AG04450 (cell line): ENCODE data around the gene CMTM5. TPM values are rescaled to one million over a fixed set of nuclear protein-coding genes. Genes with fewer than 3 reads are reported as not detected.

ENCODE experiments used
- CTCF ChIA-PET: fragments of 300-600, 350-600 bp; formaldehyde crosslinking; extraction: SDS; loops from one replicate; lab custom pipeline; 2022; ENCODE audit warnings: antibody characterized with exemption, inconsistent platforms; lab: Charles Lee
- POLR2A ChIA-PET: fragments of 350-600 bp; formaldehyde crosslinking; extraction: SDS; loops from one replicate; lab custom pipeline; 2021; ENCODE audit warnings: antibody characterized with exemption, inconsistent platforms; lab: Yijun Ruan, JAX
- DNase-seq: peaks from one replicate; pipeline ENCODE4 v3.0.0-alpha.2; 2011; ENCODE audit warnings: low read depth, low spot score
- H3K27ac ChIP-seq: one replicate; pipeline ENCODE4 v1.5.1; 2012; ENCODE audit warnings: low read depth, low read length, control low read depth
- H3K27me3 ChIP-seq: one replicate; pipeline ENCODE4 v1.6.0; 2012; ENCODE audit warnings: low read length; ENCODE audit not compliant: control insufficient read depth, insufficient read depth
- H3K4me3 ChIP-seq: 2 replicates; pipeline ENCODE4 v1.5.1; 2011; ENCODE audit warnings: mild to moderate bottlenecking, low read depth, low read length, control low read depth
- H3K9me3 ChIP-seq: 2 replicates; pipeline ENCODE4 v1.5.1; 2012; ENCODE audit warnings: low read length; ENCODE audit not compliant: control insufficient read depth, insufficient read depth
- CTCF ChIP-seq: IDR thresholded peaks from 2 replicates; pipeline ENCODE4 v1.5.1; 2011; ENCODE audit warnings: low read depth, low read length, control low read depth, inconsistent platforms
- polyA plus RNA-seq: library from polyadenylated mRNA; depleted of rRNA; stranded (reverse); fragments of >200 nt; gene quantifications from 2 replicates; pipeline ENCODE4 v1.2.3, GENCODE V29; 2011

CMTM5 gene
- polyA plus RNA-seq, 1 experiment: 0.37 TPM

GRCh38 chr14:23348297-23348655 is 28.6 kb upstream of the CMTM5 start:
- Histone ChIP-seq H3K4me3 (no peak overlapping the region), H3K27ac (no peak overlapping the region), H3K9me3 (no peaks in the 10 kb centered on the region), H3K27me3 (no peaks in the 10 kb centered on the region)
- CTCF ChIA-PET: no interaction called here
- TF ChIP-seq CTCF: no peak
- DNase-seq: no peak
- POLR2A ChIA-PET: no interaction called here

GRCh38 chr14:23349156-23349845 is 27.5 kb upstream of the CMTM5 start:
- ChIA-PET POLR2A (no interaction called here), CTCF (interaction anchor here (1.2 kb wide), 1 partner anchor 30 kb away, joined by 3 read pairs; no protein-coding TSS in a partner anchor)
- no peak for TF ChIP-seq CTCF

GRCh38 chr14:23351681-23352505 is 25.0 kb upstream of the CMTM5 start:
- no peaks in the 10 kb centered on the region for H3K27me3 ChIP-seq
- DNase-seq: no peak
- TF ChIP-seq CTCF: no peak
- no peaks in the 10 kb centered on the region for H3K9me3 ChIP-seq
- H3K4me3 ChIP-seq: peak overlapping the region; percentile 86
- no peak overlapping the region for H3K27ac ChIP-seq
- ChIA-PET POLR2A (interaction anchor here (0.5 to 2.2 kb wide), 10 partner anchors 10 to 478 kb away, joined by 3 to 10 read pairs (median 5); partner anchors contain the start of gene PABPN1), CTCF (interaction anchor here (0.6 to 3.7 kb wide), 7 partner anchors 24 to 239 kb away, joined by 3 to 12 read pairs (median 4); partner anchors contain the start of gene PABPN1)

More at GRCh38 chr14:23349156-23349845, 27.5 kb upstream of the CMTM5 start:
- no peak overlapping the region for H3K4me3 ChIP-seq
- DNase-seq: no peak
- no peaks in the 10 kb centered on the region for H3K9me3 ChIP-seq
- H3K27me3 ChIP-seq: no peaks in the 10 kb centered on the region
- H3K27ac ChIP-seq: no peak overlapping the region

GRCh38 chr14:23352506-23353432 is 24.1 kb upstream of the CMTM5 start, which contains the start of gene SLC22A17:
Gene SLC22A17 (minus strand): TSS chr14:23352887.
- POLR2A ChIA-PET: interaction anchor here (0.6 to 2.2 kb wide), 9 partner anchors 9 to 635 kb away, joined by 3 to 10 read pairs (median 5); partner anchors contain the start of gene PABPN1
- peak within 1 kb of the TSS; percentile 70 for H3K27ac ChIP-seq
- CTCF ChIA-PET: interaction anchor here (0.6 to 3.7 kb wide), 7 partner anchors 25 to 240 kb away, joined by 3 to 12 read pairs (median 4); partner anchors contain the start of gene PABPN1
- peak; percentile 81 for DNase-seq
- H3K9me3 ChIP-seq: no peaks in the 10 kb centered on the region
- H3K27me3 ChIP-seq: no peaks in the 10 kb centered on the region
- H3K4me3 ChIP-seq: peak within 1 kb of the TSS; percentile 86
- peak; percentile 12 for TF ChIP-seq CTCF
